ENCODE data around the gene AKT2. TPM values are rescaled to one million over a fixed set of nuclear protein-coding genes. Genes with fewer than 3 reads are reported as not detected.
"Not testable (repeated sequence)": the region's sequence is repeated elsewhere in the genome, so short reads cannot be mapped to it uniquely, and the experiment has no call there.

Gene AKT2
- polyA plus RNA-seq (ENCODE audit: insufficient read length in 3 of 3), result 100 to 1,000 TPM; 144 to 248 (median 180) TPM
- long read RNA-seq, donor 1, full-length matches to known transcripts, result 20 of 38 reads
- long read RNA-seq, donor 1, partial matches to known transcripts, result 18 of 38 reads
- long read RNA-seq, donor 1, other reads (novel, unspliced or antisense), result 0 of 38 reads
- long read RNA-seq, donor 2, full-length matches to known transcripts, result 15 of 33 reads
- long read RNA-seq, donor 2, partial matches to known transcripts, result 18 of 33 reads
- long read RNA-seq, donor 2, other reads (novel, unspliced or antisense), result 0 of 33 reads
- long read RNA-seq, donor 3, full-length matches to known transcripts, result 15 of 45 reads
- long read RNA-seq, donor 3, partial matches to known transcripts, result 30 of 45 reads
- long read RNA-seq, donor 3, other reads (novel, unspliced or antisense), result 0 of 45 reads
- long read RNA-seq, donor 4, full-length matches to known transcripts, result 12 of 44 reads
- long read RNA-seq, donor 4, partial matches to known transcripts, result 25 of 44 reads
- long read RNA-seq, donor 4, other reads (novel, unspliced or antisense), result 7 of 44 reads
- long read RNA-seq, donor 5, full-length matches to known transcripts, result 54 of 106 reads
- long read RNA-seq, donor 5, partial matches to known transcripts, result 40 of 106 reads
- long read RNA-seq, donor 5, other reads (novel, unspliced or antisense), result 12 of 106 reads
- long read RNA-seq, donor 6, full-length matches to known transcripts, result 26 of 79 reads
- long read RNA-seq, donor 6, partial matches to known transcripts, result 53 of 79 reads
- long read RNA-seq, donor 6, other reads (novel, unspliced or antisense), result 0 of 79 reads
- long read RNA-seq, donor 7, full-length matches to known transcripts, result 17 of 43 reads
- long read RNA-seq, donor 7, partial matches to known transcripts, result 26 of 43 reads
- long read RNA-seq, donor 7, other reads (novel, unspliced or antisense), result 0 of 43 reads
- long read RNA-seq, donor 8, full-length matches to known transcripts, result 41 of 102 reads
- long read RNA-seq, donor 8, partial matches to known transcripts, result 56 of 102 reads
- long read RNA-seq, donor 8, other reads (novel, unspliced or antisense), result 5 of 102 reads
- long read RNA-seq, donor 9, full-length matches to known transcripts, result 17 of 270 reads
- long read RNA-seq, donor 9, partial matches to known transcripts, result 238 of 270 reads
- long read RNA-seq, donor 9, other reads (novel, unspliced or antisense), result 15 of 270 reads
- long read RNA-seq, donor 10, full-length matches to known transcripts, result 24 of 44 reads
- long read RNA-seq, donor 10, partial matches to known transcripts, result 20 of 44 reads
- long read RNA-seq, donor 10, other reads (novel, unspliced or antisense), result 0 of 44 reads
- long read RNA-seq, donor 11, full-length matches to known transcripts, result 16 of 61 reads
- long read RNA-seq, donor 11, partial matches to known transcripts, result 45 of 61 reads
- long read RNA-seq, donor 11, other reads (novel, unspliced or antisense), result 0 of 61 reads
- long read RNA-seq, donor 12, full-length matches to known transcripts, result 11 of 17 reads
- long read RNA-seq, donor 12, partial matches to known transcripts, result 6 of 17 reads
- long read RNA-seq, donor 12, other reads (novel, unspliced or antisense), result 0 of 17 reads
- long read RNA-seq, donor 13, full-length matches to known transcripts, result 50 of 92 reads
- long read RNA-seq, donor 13, partial matches to known transcripts, result 42 of 92 reads
- long read RNA-seq, donor 13, other reads (novel, unspliced or antisense), result 0 of 92 reads
- long read RNA-seq, donor 14, full-length matches to known transcripts, result 10 of 17 reads
- long read RNA-seq, donor 14, partial matches to known transcripts, result 7 of 17 reads
- long read RNA-seq, donor 14, other reads (novel, unspliced or antisense), result 0 of 17 reads
- long read RNA-seq, donor 15, full-length matches to known transcripts, result 9 of 14 reads
- long read RNA-seq, donor 15, partial matches to known transcripts, result 5 of 14 reads
- long read RNA-seq, donor 15, other reads (novel, unspliced or antisense), result 0 of 14 reads
- long read RNA-seq, donor 16, full-length matches to known transcripts, result 51 of 139 reads
- long read RNA-seq, donor 16, partial matches to known transcripts, result 88 of 139 reads
- long read RNA-seq, donor 16, other reads (novel, unspliced or antisense), result 0 of 139 reads

DNA sequence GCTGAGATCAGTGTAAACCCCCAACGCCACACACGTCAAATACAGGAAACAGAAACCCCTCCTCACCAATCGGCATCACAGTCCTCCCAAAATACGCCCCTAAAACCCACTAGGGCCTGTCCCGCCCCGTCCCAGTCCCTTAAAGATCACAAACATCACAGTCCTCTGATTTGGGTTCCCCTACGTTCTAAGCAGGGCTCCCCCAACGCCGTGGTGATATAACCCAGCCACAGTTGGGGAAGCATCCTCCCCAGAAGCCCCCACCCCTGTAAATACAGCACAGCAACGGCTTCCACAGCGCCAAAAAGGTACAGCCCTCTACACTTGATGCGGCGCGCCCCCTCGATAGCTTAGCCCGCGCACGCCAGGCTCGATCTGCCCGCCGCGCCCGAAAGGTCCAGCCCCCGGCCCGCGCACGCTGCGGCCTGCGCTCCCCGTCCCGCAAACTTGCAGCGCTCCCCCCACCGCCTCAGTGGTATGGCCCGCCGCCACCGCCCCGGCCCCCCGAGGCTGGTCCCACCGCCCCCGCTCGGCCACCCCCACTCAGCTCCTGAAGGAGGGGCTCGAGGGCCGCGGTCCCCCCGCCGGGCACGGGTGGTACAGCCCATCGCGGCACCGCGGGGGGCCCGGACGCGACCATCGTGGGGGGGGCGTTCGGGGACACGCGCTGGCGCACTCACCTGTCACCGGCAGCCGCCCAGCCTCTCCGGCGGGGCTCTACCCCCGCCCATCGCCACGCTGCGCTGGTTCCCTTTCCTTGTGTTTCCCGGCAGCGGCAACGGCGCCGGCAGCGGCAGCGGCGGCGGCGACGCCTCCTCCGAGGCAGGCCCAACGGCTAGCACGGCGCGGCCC is at the start of gene AKT2:
Gene AKT2 (minus strand): TSS at position 845 of the 852 bp plus-strand sequence. CDS start 20,078 bp downstream, outside the sequence.
- peak in 9 of 11 donors; percentile 41 to 80 (median 69) for DNase-seq (ENCODE audit: extremely low read depth in 1 of 11, low read depth in 9 of 11, low spot score in 4 of 11)

DNA sequence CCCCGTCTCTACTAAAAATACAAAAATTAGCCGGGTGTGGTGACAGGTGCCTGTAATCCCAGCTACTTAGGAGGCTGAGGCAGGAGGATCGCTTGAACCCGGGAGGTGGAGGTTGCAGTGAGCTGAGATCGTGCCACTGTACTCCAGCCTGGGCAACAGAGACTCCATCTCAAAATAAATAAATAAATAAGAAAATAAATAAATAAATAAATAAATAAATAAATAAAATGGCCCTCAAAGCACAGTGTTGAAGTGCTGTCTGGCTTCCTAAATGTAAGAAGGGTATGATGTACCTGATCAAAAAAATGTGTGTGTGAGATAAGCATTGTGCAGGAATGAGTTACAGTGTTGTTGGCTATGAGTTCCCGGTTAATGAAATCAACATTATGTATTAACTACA is 47.9 kb upstream of the AKT2 start:
- DNase-seq (ENCODE audit: extremely low read depth in 1 of 11, low read depth in 9 of 11, low spot score in 4 of 11), result not testable (repeated sequence)

DNA sequence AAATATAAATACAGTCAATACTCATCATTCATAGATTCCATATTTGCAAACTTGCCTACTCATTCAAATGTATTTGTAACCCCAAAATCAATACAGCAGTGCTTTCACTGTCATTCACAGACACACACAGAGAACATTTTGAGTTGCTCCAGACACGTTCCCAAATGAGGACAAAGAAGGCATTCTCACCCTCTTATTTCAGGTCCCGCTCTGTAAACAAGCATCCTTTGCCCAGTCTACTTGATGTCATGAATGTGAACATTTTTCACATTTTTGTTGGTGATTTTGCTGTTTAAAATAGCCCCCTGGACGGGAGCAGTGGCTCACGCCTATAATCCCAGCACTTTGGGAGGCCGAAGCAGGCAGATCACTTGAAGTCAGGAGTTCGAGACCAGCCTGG is 47.5 kb upstream of the AKT2 start:
- DNase-seq (ENCODE audit: extremely low read depth in 1 of 11, low read depth in 9 of 11, low spot score in 4 of 11), result no peak

DNA sequence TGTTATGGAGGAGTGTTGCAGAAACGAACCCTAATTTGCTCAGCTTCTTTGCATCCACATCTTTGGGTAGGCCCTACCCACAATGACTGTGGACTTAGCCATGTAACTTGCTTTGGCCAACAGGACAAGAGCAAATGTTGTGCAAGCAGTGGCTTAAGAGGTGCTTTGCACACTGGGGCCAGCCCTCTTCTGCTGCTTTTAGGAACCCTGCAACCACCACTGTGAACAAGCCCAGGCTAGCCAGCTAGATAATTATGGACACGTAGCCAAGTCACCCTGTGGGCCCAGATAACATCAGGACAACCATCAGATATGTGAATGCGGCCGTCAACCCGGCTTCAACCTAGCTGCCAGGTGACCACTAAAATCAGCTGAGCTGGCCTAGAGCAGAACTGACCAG is 45.9 kb upstream of the AKT2 start:
- no peak for DNase-seq (ENCODE audit: extremely low read depth in 1 of 11, low read depth in 9 of 11, low spot score in 4 of 11)

DNA sequence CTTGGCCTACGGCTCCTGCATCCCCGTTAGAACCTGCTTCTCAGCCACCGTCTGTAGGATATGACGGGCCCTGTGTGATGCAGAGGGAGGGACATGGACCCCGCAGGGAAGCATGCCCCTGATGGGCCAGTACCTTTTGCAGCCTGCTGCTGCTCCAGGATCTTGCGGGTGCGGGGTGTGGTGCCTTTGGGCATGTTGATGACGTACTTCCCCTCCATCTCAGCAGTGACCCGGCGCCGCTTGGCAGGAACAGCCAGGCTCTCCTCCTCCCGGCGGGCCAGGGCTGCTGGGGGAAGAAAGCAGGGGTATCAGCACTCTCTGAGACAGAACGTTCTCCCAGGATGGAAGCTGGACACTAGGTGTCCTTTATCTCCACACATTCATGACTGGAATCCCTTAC is 41.1 kb upstream of the AKT2 start:
- no peak for DNase-seq (ENCODE audit: extremely low read depth in 1 of 11, low read depth in 9 of 11, low spot score in 4 of 11)

DNA sequence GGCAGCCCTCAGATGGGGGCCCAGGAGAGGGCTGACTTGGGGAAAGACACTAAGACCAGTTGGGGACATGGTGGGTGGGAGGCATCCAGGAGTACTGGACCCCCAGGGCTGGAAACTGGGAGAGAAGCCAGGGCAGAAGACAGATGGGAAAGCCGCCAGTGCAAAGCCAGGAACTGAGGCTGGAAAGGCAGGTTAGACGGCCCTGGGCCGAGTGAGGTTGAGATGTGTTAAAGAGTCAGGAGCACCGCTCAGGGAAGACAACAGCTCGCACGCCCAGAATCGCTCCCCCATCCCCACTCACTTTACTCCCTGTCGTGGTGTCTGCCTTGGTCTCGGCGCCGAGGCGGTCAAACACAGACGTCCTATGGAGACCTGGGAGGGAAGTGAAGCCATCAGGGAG is 38.6 kb upstream of the AKT2 start:
- no peak for DNase-seq (ENCODE audit: extremely low read depth in 1 of 11, low read depth in 9 of 11, low spot score in 4 of 11)

DNA sequence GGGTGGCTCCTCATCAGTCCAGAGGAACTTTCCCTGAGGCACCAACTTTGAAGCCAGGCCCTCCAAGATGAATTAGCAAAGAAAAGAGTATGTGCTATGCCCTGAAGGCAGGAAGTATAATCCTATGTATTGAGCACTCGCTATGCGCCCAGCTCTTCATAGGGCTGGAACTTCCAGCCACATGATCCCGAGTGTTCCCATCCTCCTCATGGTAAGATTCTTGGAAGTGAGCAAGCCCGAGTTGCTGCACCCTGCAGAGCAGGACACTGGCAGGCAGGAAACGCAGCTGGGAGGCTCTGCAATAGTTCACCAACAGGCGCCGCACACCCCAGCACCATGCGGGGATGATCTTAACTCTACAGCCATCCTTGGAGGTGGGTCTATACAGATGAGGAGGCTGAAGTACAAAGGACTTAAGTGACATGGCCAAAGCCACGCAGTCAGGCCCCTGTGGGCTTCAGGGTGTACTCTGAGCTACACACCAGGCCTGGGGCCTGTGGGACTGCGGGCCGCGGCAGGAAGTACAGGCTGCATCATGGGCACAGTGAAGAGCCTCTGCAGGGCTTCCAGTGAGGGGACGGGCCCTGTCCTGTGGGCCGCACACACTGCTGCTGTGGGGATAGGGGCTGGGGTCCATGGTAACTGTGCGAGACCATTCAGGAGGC is 37.9 kb upstream of the AKT2 start:
- no peak for DNase-seq (ENCODE audit: extremely low read depth in 1 of 11, low read depth in 9 of 11, low spot score in 4 of 11)

DNA sequence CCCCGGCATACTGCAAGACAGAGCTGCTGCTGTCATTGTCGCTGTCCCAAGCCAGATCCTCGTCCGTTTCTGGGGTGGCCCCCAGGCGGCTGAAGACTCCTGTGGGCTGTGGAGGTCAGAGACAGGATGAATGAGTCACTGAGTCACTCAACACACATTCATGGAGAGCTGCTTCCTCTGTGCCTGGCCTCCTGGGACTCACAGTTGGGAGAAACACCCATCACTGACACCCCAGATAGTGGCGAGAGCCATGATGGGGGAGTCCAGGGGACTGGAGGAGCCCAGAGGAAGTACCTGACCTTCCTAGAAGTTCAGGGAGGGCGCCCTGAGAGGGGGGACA is 37.1 kb upstream of the AKT2 start:
- DNase-seq (ENCODE audit: extremely low read depth in 1 of 11, low read depth in 9 of 11, low spot score in 4 of 11), result no peak

DNA sequence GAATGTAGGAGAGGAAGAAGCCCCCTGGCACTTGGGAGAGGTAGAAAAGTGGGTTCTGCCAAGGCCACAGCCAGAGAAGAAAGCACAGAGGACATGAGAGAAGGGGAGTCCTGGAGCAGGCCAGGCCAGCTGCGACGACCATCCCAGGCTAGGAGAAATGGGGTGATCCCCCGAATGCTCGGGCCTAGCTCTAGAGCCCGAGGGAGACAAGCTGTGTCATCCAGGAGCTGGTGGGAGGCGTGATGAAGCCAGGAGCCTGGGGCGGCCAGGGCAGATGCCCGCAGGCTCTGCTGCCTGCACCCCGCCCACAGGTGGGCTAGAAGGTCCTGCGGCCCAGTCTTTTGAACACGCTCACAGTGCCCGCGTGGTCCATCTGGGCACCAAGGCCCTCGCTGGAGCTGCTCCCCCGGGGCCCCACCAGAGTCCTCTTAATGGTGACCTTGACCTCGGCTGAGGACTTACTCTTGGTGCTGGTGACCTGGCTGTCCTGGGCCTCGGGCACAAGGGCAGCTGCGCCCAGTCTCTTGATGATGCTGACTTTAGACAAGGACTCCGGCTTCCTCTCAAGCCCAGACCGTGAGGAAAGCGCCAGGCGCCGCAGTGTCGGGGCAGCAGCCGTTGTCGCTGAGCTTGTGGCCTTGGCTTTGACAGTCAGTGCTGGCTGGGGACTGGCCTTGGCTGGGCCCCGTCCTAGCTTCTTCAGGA is 36.6 kb upstream of the AKT2 start:
- no peak for DNase-seq (ENCODE audit: extremely low read depth in 1 of 11, low read depth in 9 of 11, low spot score in 4 of 11)

DNA sequence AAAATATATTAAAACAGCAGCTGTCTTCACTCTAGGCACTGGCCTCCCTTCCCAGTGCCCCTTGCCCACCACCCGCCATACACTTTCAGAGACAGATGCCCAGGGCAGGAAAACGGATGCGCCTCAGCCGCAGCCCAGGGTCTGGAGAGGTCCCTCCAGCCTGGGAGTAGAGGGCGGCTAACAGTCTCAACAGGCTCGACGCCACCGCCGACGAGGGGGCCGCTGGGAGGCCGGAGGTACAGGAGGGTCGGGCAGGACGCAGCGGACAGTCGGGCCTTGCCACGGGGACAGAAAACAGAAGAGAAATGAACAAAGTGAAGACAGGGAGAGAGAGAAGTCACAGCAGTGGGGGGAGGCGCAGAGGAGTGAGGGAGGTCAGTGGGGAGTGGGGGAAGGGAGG is 35.9 kb upstream of the AKT2 start:
- DNase-seq (ENCODE audit: extremely low read depth in 1 of 11, low read depth in 9 of 11, low spot score in 4 of 11), result no peak

DNA sequence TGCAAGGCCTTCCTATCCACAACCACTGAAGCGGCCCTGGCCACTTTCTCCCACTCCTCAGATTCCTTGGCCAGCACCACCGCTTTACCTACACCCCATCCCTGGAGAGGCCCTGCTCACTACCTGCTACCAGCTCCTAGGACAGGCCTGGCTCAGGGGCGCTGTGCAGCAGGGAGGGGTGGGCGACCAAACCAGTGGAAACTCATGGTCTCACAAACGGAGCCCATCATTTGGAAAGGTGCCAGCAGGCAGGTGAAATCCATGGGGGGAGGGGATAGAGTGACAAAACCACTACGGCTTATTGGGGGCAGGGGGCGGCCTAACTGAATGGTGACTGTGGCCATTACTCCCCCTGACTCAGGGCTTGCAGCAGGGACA is 35.4 kb upstream of the AKT2 start:
- no peak for DNase-seq (ENCODE audit: extremely low read depth in 1 of 11, low read depth in 9 of 11, low spot score in 4 of 11)

DNA sequence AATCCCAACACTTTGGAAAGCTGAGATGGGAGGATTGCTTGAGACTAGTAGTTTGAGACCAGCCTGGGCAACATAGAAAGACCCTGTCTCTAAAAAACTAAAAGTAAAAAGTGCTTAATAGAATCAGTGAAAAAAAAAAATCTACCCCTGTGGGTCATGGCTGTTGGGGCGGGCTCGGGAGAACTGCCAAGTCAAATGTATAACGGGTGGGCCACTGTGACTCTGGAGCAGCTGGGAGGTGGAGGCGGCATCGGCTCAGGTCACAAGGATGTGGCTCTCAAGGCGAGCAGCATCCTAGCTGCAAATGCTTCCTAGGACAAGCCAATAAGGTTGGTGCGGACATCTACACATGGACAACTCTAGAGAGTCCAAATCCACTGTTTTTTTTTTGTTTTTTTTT is 32.2 kb upstream of the AKT2 start:
- DNase-seq (ENCODE audit: extremely low read depth in 1 of 11, low read depth in 9 of 11, low spot score in 4 of 11), result no peak

DNA sequence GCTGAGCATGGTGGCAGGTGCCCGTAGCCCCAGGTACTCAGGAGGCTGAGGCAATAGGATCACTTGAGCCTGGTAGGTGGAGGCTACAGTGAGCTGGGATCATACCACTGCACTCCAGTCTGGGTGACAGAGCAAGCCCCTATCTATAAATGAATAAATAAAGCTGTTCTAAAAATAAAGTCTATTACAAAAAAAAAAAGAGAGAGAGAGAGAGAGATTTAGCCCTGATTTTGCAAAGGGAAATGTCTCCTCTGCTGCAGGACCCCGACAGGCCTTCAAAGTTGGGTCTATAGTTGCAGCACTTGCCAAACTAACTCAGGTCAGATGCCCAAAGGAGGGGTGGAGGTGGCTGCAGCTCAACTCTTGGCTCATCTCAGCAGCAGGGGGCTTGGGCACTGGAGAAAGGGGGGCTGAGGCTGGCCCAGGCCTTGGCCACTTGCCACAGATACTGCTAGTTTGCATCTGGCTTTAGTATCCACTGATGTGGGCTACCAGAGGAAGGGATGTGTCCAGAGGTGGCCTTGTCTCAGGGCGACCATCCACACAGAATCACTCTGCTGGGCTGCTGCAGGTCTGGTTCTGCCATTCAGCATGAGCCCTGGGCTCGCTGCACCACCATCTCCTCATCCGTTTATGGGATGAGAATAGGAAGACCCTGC is 30.8 kb upstream of the AKT2 start:
- no peak for DNase-seq (ENCODE audit: extremely low read depth in 1 of 11, low read depth in 9 of 11, low spot score in 4 of 11)

DNA sequence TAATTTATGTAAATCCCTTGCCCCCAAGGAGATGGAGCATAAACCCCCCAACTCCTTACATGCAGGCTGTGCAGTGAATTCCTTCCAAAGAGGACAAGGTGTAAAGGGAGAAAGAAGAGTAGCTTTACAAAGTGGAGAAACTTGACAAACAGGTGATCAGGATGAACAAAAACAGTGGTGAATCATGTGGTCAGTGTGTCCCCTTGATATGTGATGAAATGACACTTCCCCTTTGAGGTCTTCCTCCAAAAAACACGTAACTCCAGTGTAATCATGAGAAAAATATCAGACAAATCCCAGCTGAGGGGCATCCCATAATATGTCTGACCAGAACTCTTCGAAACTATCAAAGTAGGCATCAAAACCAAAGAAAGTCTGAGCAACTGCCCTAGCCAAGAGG is 29.5 kb upstream of the AKT2 start:
- DNase-seq (ENCODE audit: extremely low read depth in 1 of 11, low read depth in 9 of 11, low spot score in 4 of 11), result no peak

DNA sequence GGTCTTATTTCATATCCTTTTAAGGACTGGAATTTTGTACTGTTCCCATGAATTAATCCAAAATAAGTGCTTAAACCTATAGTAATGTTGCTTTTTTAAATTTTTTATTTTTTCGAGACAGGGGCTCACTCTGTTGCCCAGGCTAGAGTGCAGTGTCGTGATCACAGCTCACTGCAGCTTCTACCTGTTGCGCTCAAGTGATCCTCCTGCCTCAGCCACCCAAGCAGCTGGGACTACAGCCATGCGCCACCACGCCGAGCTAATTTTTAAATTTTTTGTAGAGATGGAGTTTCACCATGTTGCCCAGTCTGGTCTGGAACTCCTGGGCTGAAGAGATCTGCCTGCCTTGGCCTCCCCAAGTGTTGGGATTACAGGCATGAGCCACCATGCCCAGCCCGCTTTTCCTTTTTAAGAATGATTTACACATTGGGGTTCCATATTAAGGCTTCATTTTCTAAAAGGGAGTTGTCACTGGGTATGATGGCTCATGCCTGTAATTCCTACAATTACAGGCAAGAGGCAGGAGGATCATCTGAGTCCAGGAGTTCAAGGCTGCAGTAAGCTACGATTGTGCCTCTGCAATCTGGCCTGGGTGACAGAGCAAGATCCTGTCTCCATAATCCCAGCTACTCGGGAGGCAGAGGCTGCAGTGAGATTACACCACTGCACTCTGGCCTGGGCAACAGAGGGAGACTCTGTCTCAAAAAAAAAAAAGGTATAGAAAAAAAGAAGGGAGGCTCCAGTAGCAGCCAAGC is 28.3 kb upstream of the AKT2 start:
- DNase-seq (ENCODE audit: extremely low read depth in 1 of 11, low read depth in 9 of 11, low spot score in 4 of 11), result no peak
